GM23338 (cell line): ENCODE results near the gene SLC35G4. TPM values are rescaled to one million over a fixed set of nuclear protein-coding genes. Genes with fewer than 3 reads are reported as not detected.
A peak's percentile ranks its signal among the peaks of the same experiment; 100 is the strongest.

Experiments used
- ATAC-seq: fragments of 200-7000 bp; cut with Tn5 transposase; 3 replicates; pipeline ENCODE4 v1.9.1; 2020
- DNase-seq: peaks from one replicate; pipeline ENCODE4 v3.0.0-alpha.2; 2015; ENCODE audit warnings: low spot score
- H2AFZ ChIP-seq: fragments of 200-600 bp; sonication (generic); 2 replicates; pipeline ENCODE4 v1.8.0; 2016; ENCODE audit warnings: antibody characterized with exemption, mild to moderate bottlenecking, moderate library complexity
- H3F3A ChIP-seq: fragments of 200-600 bp; sonication (generic); replicated peaks from 2 replicates; pipeline ENCODE4 v1.8.0; 2017; ENCODE audit warnings: antibody characterized with exemption, mixed run types, low read depth
- H3K27ac ChIP-seq: fragments of 200-600 bp; sonication (generic); 2 replicates; pipeline ENCODE4 v1.6.1; 2016; ENCODE audit warnings: low read depth
- H3K27me3 ChIP-seq: fragments of 200-600 bp; sonication (generic); 2 replicates; pipeline ENCODE4 v1.8.0; 2016; ENCODE audit warnings: mild to moderate bottlenecking, mixed run types, moderate library complexity; ENCODE audit not compliant: insufficient read depth
- H3K36me3 ChIP-seq: fragments of 200-600 bp; sonication (generic); 2 replicates; pipeline ENCODE4 v1.8.0; 2016; ENCODE audit warnings: mild to moderate bottlenecking; ENCODE audit not compliant: insufficient read depth
- H3K4me1 ChIP-seq: fragments of 200-600 bp; sonication (generic); 2 replicates; pipeline ENCODE4 v1.8.0; 2016; ENCODE audit warnings: mild to moderate bottlenecking, moderate library complexity; ENCODE audit not compliant: insufficient read depth
- H3K4me2 ChIP-seq: fragments of 200-600 bp; sonication (generic); 2 replicates; pipeline ENCODE4 v1.7.1; 2017; ENCODE audit warnings: mixed run types
- H3K4me3 ChIP-seq: fragments of 200-600 bp; sonication (generic); 2 replicates; pipeline ENCODE4 v1.6.1; 2016; ENCODE audit warnings: mixed run types
- H3K79me2 ChIP-seq: fragments of 200-600 bp; sonication (generic); replicated peaks from 2 replicates; pipeline ENCODE4 v1.8.0; 2017; ENCODE audit warnings: mild to moderate bottlenecking; ENCODE audit not compliant: insufficient read depth
- H3K9me2 ChIP-seq: fragments of 200-600 bp; sonication (generic); 2 replicates; pipeline ENCODE4 v1.8.0; 2017; ENCODE audit not compliant: insufficient read depth
- H4K20me1 ChIP-seq: fragments of 200-600 bp; sonication (generic); replicated peaks from 2 replicates; pipeline ENCODE4 v1.8.0; 2017; ENCODE audit warnings: mild to moderate bottlenecking; ENCODE audit not compliant: insufficient read depth
- H3K27ac Mint-ChIP-seq: 2 replicates; pipeline ENCODE4 v1.8.0; 2020; ENCODE audit warnings: inconsistent platforms, mild to moderate bottlenecking, moderate library complexity, mixed read lengths
- H3K27me3 Mint-ChIP-seq: 3 replicates; pipeline ENCODE4 v1.8.0; 2022; ENCODE audit warnings: low read depth, mild to moderate bottlenecking, moderate library complexity, mixed read lengths, inconsistent platforms; ENCODE audit not compliant: insufficient read depth, poor library complexity
- H3K36me3 Mint-ChIP-seq: 3 replicates; pipeline ENCODE4 v1.8.0; 2021; ENCODE audit warnings: low read depth, mild to moderate bottlenecking, inconsistent platforms, moderate library complexity, mixed read lengths
- H3K4me1 Mint-ChIP-seq: 3 replicates; pipeline ENCODE4 v1.8.0; 2020; ENCODE audit warnings: mild to moderate bottlenecking, inconsistent platforms, mixed read lengths
- H3K4me3 Mint-ChIP-seq: 3 replicates; pipeline ENCODE4 v1.8.0; 2021; ENCODE audit warnings: moderate library complexity, mild to moderate bottlenecking, inconsistent platforms, mixed read lengths
- H3K9me3 Mint-ChIP-seq: 3 replicates; pipeline ENCODE4 v1.8.0; 2020; ENCODE audit warnings: moderate library complexity, mild to moderate bottlenecking, inconsistent platforms, mixed read lengths
- CTCF ChIP-seq, 2 experiments: fragments of 200-600 bp in 1 of 2; sonication (generic) in 1 of 2; conservative IDR thresholded peaks; 2 replicates each; pipeline versions ENCODE4 v1.5.1 to v1.6.1; 2016 to 2017; ENCODE audit warnings: antibody characterized with exemption in 2 of 2, low read depth in 2 of 2, mild to moderate bottlenecking in 2 of 2, moderate library complexity in 1 of 2
- EZH2 ChIP-seq: fragments of 200-600 bp; sonication (generic); IDR thresholded peaks from one replicate; pipeline ENCODE4 v1.8.0; 2017; ENCODE audit warnings: antibody characterized with exemption, mild to moderate bottlenecking, low read depth; ENCODE audit not compliant: unreplicated experiment
- EZH2phosphoT487 ChIP-seq: fragments of 200-600 bp; sonication (generic); IDR thresholded peaks from one replicate; pipeline ENCODE4 v1.8.1; 2018; ENCODE audit warnings: antibody characterized with exemption; ENCODE audit not compliant: unreplicated experiment
- JUNB ChIP-seq: IDR thresholded peaks from one replicate; pipeline ENCODE4 v1.6.1; 2016; ENCODE audit warnings: antibody characterized with exemption; ENCODE audit not compliant: unreplicated experiment
- NANOG ChIP-seq: IDR thresholded peaks from 2 replicates; pipeline ENCODE4 v1.6.1; 2016; ENCODE audit warnings: antibody characterized with exemption, borderline replicate concordance
- POLR2AphosphoS5 ChIP-seq: IDR thresholded peaks from 2 replicates; pipeline ENCODE4 v1.6.1; 2016; ENCODE audit warnings: antibody characterized with exemption, low read depth
- REST ChIP-seq: IDR thresholded peaks from one replicate; pipeline ENCODE4 v1.6.1; 2018; ENCODE audit warnings: antibody characterized with exemption; ENCODE audit not compliant: unreplicated experiment
- STAT1 ChIP-seq: IDR thresholded peaks from one replicate; pipeline ENCODE4 v1.6.1; 2016; ENCODE audit warnings: antibody characterized with exemption; ENCODE audit not compliant: unreplicated experiment
- ZNF114 ChIP-seq: fragments of 250-450 bp; sonication (Bioruptor Pico); IDR thresholded peaks from 2 replicates; pipeline ENCODE4 v1.5.0; 2020; ENCODE audit warnings: mild to moderate bottlenecking, moderate library complexity
- ZNF331 ChIP-seq: fragments of 250-450 bp; sonication (Bioruptor Pico); IDR thresholded peaks from 2 replicates; pipeline ENCODE4 v1.5.0; 2020; ENCODE audit warnings: low read depth, mild to moderate bottlenecking, moderate library complexity
- ZNF462 ChIP-seq: fragments of 250-450 bp; sonication (Bioruptor Pico); IDR thresholded peaks from 2 replicates; pipeline ENCODE4 v1.5.0; 2020; ENCODE audit warnings: mild to moderate bottlenecking, moderate library complexity
- polyA plus RNA-seq: library from polyadenylated mRNA; unstranded; fragments of >200 nt; fragmentation: Nextera tagmentation; extraction: Ambion mirVana; gene quantifications from 2 replicates; pipeline ENCODE4 v1.2.1, GENCODE V29; 2016
- total RNA-seq: library from RNA; depleted of rRNA; stranded (reverse); fragments of >200 nt; shearing (Covaris generic); gene quantifications from 2 replicates; pipeline ENCODE4 v1.2.3, GENCODE V29; 2014

SLC35G4 gene
- total and polyA plus RNA-seq, 2 experiments from 2014 or later, result not detected

- Histone ChIP-seq H3K36me3 (no peaks in the 10 kb centered on the region), H3K4me1 (no peaks in the 10 kb centered on the region), H4K20me1 (no peaks in the 10 kb centered on the region), H3K79me2 (no peaks in the 10 kb centered on the region), H3K27ac (no peak overlapping the region), H3F3A (no peaks in the 10 kb centered on the region), H3K4me2 (no peak overlapping the region), H3K27me3 (no peaks in the 10 kb centered on the region), H3K4me3 (no peak overlapping the region), H3K9me2 (no peaks in the 10 kb centered on the region), H2AFZ (0 out of 2 replicates have a peak overlapping the region, but pooled peaks have one; percentile 28)
- Mint-ChIP-seq H3K9me3 (peaks cover 16% of the 10 kb centered on the region), H3K4me1 (peaks cover 13% of the 10 kb centered on the region), H3K27me3 (no peaks in the 10 kb centered on the region), H3K27ac (no peak overlapping the region), H3K36me3 (peaks cover 16% of the 10 kb centered on the region; the same call in 2 of the 3 replicates), H3K4me3 (no peak overlapping the region)
- DNase-seq, result no peak
- no peak for ATAC-seq
- TF ChIP-seq POLR2AphosphoS5, result no peak
- TF ChIP-seq JUNB, result no peak
- no peak for TF ChIP-seq EZH2phosphoT487
- no peak for TF ChIP-seq ZNF331
- TF ChIP-seq EZH2, result no peak
Observed at GRCh38 chr18:11586896-11587295, 22.5 kb upstream of the SLC35G4 start.

GRCh38 chr18:11587432-11587831 is 22.0 kb upstream of the SLC35G4 start:
- H3K27ac ChIP-seq, result no peak overlapping the region
- H3K9me2 ChIP-seq, result no peaks in the 10 kb centered on the region
- no peaks in the 10 kb centered on the region for H3K36me3 ChIP-seq
- no peak overlapping the region for H3K4me3 Mint-ChIP-seq
- no peaks in the 10 kb centered on the region for H3K27me3 Mint-ChIP-seq
- H3K4me1 Mint-ChIP-seq, result peaks cover 14% of the 10 kb centered on the region
- peaks cover 21% of the 10 kb centered on the region for H3K9me3 Mint-ChIP-seq
- no peak for ATAC-seq
- peaks cover 19% of the 10 kb centered on the region; the same call in 2 of the 3 replicates for H3K36me3 Mint-ChIP-seq
- DNase-seq, result no peak
- no peaks in the 10 kb centered on the region for H3K27me3 ChIP-seq
- no peak overlapping the region for H3K4me2 ChIP-seq
- H2AFZ ChIP-seq, result no peak overlapping the region
- no peak overlapping the region for H3K27ac Mint-ChIP-seq
- H4K20me1 ChIP-seq, result no peaks in the 10 kb centered on the region
- no peaks in the 10 kb centered on the region for H3F3A ChIP-seq
- H3K4me3 ChIP-seq, result no peak overlapping the region
- no peaks in the 10 kb centered on the region for H3K4me1 ChIP-seq
- H3K79me2 ChIP-seq, result no peaks in the 10 kb centered on the region
- TF ChIP-seq POLR2AphosphoS5 (no peak), EZH2 (no peak), EZH2phosphoT487 (no peak), REST (no peak), JUNB (no peak), NANOG (no peak), CTCF (conservative IDR thresholded peaks at IDR 0.05; ENCODE audit: low read depth in 2 of 2) (no peak), STAT1 (no peak), ZNF114 (CRISPR knock-in tag) (no peak), ZNF462 (CRISPR knock-in tag) (no peak)
